ENCODE results near the gene SETBP1. TPM values are rescaled to one million over a fixed set of nuclear protein-coding genes. Genes with fewer than 3 reads are reported as not detected.

SETBP1 gene
- total RNA-seq, 1 donor from 2014 or later = 34.4 TPM

DNA sequence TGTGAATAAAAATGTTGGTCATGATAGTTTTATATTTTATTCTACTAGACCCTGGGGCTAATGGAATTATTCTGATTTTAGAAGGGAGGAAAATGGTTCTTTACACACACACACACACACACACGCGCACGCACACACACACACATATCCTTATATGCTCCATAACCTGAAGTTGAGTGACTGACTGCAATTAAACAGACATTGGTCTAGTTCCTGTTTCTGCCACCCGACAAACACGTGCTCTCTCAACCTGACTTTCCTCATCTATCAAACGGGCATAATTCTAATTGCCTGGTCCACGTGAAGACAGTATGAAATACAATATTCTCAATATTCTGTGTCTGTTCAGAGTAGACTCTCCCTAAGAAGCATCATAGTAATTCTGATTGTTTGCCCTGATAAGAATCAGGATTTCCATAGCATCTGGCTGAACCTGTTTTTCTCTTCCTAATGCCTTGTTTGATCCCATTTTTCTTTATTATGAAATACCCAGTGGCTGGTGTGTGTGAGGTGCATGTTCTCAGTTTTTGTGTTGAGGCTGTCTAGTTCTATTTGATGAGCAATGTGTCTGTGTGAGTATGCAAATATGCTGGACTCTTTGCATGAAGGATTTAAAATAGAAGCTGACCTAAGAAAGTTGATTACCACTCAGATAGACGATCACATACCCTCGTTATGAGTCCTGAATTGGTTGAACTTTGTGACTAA lies 51.0 kb downstream of the SETBP1 start:
- peak; percentile 76 for DNase-seq (ENCODE audit: low spot score)

DNA sequence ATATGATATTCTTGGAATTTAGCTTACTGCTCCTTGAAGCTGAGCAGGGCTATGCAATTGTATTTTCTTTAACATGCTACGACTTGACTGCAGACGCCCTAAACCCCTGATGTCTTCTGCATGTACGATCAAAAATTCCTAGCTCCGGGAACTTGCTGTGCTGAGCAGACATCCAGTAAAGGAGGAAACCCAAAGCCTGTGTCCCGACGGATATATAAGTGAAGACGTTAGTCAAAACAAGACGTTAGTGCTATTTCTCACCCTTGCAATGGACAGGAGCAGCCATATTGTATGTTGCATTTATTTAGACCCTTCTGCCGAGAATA lies 51.5 kb downstream of the SETBP1 start:
- no peak for DNase-seq (ENCODE audit: low spot score)

DNA sequence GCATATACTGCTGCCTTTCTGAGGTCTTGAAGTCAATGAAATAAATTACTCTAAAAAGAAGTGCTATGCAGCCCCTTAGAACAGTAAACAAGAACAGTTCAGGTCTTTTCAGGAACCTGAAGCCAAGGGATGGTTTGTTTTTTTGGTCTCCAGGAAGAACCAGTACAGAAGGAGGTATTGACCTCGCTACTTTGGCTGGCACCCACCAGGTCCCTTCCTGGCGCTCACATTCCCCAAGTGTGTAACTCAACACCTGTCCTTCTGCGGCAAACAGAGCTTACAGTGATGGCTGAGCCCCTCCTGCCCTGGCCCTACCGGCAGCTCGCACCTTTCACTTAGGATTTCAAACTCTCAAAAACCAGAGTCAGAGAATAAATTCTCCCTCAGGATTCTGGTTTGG lies 51.9 kb downstream of the SETBP1 start:
- DNase-seq (ENCODE audit: low spot score) = no peak

DNA sequence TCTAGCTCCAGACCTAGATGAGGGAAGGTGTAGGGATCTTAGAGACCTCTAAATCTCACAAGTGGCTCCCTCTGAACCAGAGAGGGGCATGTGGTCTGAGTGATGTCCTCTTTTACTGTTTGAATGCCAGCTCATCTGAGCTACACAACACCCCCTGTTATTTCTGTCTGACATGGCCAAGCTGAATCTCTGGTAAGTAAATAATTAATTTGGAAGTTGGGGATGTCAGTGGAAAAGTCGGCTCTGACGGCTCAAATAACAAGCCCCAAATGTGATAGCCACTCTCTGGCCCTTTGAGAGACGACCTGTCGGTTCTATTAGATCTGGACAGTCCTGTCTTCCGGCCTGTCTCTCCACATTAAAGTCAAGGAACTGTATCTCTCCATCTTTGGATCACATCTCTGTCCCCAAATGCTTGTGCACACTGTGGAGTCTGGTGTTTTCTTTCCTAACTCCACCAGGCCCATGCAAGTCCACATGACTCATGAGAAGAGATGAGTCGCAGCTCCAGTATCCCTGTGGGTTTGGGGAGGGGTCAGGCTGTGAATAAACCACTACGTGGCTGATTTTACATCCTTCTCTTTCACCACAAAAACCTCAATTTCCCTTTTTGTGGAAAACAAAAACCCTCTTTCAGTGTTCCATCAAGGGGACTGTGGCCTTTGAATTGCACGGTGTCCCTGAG lies 52.5 kb downstream of the SETBP1 start:
- peak; percentile 65 for DNase-seq (ENCODE audit: low spot score)

DNA sequence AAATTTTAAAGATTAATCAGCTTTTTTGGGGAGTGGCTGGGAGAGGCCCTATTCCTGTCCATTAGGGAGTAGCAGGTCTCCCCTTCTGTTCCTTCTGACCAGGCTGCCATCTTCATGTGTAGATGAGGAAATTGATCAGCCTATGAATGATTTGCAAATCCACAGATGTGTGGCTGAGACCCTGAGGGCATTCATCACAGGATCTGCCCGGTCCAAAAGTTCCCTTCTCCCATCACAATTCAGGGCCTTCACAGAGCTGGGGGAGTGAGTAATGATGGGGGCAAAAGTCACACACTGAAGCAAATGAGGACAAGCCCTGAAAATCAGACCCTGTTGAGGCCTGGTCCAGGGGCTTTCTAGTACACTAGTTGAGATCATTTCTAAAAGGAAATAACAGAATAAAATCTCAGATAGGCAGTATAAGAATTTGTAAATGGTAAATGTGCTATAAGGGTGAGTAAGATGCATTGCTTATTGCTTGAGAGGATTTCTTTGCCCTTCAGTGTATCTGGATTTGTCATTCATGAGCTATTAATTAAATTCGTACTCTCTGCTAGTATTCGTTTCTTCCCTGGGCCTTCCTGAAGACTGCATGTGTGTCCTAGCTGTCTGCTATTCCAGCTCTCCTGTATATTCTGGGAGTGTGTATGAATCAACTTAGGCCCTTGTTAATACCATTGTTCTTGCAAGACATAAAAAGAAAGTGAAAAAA lies 53.2 kb downstream of the SETBP1 start:
- DNase-seq (ENCODE audit: low spot score) = no peak

DNA sequence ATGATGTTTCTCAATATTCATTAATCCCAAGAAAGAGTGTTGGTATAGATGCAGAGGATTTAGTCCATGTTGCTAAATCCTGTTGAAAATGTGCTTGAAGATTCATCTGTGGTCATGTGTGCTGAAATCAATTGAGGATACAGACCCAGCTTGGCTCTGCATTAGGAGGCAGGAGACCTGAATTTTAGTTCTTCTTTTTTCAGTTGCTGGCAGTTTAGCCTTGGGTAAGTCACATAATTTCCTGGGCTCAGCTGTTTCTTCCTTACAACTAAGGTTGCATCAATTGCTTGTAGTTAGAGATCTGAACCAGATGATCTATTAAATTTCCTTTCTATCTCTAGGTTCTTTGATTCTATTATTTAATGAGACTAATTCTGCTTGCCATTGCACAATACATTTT lies 54.4 kb downstream of the SETBP1 start:
- DNase-seq (ENCODE audit: low spot score) = no peak

DNA sequence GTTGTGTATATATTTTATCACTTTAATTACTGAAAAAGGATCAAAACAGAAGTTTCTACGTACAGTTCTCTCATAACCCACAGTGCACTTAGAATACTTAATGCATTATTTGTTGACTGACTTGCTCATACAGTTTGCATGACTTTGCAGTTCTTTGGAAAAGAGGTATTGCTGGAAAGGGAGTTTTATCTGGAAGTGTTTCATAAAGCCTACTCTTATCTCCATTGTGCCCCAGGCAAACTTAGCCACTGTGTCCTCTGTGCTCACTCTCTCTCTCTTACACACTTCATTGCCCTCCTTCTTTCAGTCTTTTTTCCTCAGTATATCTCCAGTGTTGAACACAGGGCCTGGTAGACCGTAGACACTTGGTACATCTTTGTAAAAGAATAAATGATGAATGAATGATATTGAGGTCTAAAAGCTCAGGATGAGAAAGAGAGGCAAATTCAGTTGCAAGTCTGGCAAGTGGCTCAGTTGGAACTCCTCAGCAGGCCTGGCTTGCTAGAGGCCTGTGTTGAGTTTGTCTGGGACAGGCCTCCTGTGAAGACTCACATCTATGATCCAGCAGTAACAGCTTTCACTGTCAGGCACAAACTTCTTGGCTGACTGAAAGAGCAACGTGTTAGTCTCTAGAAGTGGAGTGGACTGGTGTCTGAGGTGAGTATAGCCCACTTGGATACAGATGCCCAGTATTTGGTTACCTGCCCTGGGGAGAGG lies 56.1 kb downstream of the SETBP1 start:
- no peak for DNase-seq (ENCODE audit: low spot score)

DNA sequence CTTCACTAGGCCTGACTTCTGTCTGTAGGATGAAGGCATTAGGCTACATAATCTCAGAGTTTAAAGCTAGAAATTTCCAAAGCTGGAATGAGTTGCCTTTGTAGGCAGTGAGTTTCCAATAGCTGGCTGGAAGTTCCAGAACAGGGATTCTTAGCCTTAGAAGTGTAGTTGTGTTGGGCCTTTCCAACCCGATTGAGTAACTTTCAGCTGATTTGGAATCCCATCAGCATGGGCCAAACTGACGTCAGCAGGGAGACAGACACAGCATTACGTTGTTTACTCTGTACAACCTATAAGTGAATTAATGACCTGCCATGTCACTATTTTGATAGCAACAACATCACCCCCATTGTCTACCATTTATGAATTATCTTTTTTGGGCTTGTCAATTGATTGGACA lies 56.9 kb downstream of the SETBP1 start:
- DNase-seq (ENCODE audit: low spot score) = no peak

DNA sequence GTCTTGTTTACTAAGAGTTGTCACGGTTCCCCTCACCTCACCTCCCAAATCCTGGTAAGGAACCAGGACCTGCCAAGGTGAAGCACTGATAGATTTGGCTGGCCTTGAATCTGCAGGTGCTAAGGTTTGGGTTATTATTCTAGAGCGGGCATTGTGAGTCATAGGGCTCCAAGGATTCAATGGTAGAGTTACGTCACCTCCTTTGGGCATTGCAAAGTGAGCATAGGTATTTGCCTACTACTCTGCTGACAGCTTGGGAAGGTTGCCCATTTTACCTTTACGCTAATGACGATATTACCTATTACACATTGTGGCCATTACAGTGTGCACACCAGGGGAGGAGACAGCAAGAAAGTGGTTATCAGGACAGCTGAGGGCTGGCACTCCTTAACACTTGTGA lies 59.3 kb downstream of the SETBP1 start:
- no peak for DNase-seq (ENCODE audit: low spot score)

DNA sequence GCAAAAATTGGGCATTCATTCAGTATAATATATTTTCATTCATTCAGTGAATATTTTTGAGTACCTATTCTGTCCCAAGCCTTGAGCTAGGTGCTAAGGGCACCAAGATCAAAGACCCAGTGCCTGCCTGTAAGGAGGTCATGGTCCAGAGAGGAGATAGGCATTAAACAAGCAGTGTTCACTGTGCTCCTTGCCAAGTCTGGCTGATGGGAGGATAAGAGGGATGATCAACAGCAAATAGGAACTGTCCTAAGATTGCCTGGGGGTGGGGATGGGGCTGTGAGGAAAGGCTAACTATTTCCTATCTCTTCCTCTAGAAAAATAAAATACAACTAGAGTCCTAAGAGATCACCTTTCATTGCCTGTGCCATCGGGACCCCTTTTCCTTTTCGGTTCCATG lies 60.4 kb downstream of the SETBP1 start:
- peak; percentile 59 for DNase-seq (ENCODE audit: low spot score)

DNA sequence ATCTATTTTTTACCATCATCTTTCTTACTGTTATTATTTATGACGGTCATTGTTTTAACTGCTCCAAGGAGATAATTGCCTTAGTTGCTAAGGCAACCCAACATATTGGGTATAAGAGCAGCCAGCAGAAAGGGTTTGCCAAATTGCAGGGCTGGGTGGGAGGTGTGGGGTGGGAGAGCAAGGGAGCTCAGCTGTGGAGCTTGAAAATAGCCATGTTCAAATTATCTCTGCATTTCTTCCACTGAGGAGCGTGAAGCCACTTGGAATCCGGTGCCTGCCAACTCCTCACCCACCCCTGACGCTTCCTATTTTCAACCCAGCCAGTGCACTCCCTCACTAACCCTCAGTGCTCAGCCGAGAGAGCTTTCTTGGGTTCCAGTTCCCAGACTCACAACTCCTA lies 60.8 kb downstream of the SETBP1 start:
- DNase-seq (ENCODE audit: low spot score) = no peak

DNA sequence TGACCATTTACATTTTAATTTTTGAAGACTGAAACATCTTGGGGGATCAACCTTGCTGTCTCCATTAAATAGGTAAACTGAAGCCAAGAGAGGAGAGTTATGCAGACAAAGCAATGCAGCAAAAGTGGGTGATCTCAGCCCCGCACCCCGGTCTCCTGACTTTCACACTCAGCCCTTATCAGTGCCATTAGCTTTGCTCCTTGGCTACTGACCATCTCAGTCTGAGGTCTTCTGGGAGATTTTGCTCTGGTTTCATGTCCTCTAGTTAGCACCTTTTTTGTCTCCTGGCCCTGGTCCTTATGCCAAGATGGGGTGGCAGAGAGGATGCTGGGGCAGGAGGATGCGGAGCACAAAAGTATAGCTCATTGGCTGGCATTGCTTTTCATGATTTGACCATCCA lies 61.4 kb downstream of the SETBP1 start:
- DNase-seq (ENCODE audit: low spot score) = no peak

DNA sequence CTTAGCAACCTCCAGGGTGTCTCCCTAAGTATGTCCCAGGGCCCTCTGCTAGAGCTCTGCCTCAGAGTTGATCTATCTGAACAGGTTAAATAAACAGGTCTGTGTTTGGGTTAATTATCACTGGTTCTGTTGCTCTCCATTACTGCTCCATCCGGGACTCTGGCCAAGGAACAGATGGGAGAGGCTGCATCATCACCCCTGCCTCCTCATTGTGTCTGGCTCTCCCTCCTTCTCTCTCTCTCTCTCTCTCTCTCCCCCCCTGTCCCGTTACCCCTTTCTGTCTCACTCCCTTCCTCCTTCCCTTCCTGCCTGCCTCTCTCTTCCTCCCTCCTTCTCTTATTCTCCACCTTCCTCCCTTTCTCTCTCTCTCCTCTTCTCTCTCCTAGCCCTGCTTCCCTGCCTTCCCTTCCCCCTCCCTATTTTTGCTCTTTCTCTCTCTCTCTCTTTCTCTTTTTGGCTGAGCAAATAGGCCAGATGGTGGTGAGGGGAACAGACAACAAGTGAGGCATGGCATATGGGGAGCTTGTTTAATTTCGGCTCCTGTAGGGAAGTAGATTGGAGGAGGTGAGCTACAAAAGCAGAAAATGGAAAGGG lies 62.1 kb downstream of the SETBP1 start:
- DNase-seq (ENCODE audit: low spot score) = peak; percentile 76

DNA sequence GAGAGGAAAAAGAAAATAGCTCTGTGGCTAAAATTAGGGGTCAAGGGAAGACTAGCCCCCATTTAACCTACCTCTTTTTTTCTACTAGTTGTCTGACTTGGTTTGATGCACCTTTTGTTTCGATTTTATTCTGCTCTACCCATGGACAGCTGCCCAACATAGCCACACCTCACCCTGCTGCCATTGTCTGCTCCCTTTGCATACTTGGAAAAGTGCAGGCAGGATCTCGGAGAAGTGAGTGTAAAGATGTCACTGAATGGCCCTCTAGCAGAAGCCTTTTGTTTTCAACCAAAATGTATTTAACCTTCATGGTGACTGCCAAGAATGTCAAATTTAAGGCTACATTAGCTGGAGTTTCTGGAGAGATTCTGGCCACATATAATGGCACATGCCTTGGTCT lies 62.9 kb downstream of the SETBP1 start:
- DNase-seq (ENCODE audit: low spot score) = no peak

DNA sequence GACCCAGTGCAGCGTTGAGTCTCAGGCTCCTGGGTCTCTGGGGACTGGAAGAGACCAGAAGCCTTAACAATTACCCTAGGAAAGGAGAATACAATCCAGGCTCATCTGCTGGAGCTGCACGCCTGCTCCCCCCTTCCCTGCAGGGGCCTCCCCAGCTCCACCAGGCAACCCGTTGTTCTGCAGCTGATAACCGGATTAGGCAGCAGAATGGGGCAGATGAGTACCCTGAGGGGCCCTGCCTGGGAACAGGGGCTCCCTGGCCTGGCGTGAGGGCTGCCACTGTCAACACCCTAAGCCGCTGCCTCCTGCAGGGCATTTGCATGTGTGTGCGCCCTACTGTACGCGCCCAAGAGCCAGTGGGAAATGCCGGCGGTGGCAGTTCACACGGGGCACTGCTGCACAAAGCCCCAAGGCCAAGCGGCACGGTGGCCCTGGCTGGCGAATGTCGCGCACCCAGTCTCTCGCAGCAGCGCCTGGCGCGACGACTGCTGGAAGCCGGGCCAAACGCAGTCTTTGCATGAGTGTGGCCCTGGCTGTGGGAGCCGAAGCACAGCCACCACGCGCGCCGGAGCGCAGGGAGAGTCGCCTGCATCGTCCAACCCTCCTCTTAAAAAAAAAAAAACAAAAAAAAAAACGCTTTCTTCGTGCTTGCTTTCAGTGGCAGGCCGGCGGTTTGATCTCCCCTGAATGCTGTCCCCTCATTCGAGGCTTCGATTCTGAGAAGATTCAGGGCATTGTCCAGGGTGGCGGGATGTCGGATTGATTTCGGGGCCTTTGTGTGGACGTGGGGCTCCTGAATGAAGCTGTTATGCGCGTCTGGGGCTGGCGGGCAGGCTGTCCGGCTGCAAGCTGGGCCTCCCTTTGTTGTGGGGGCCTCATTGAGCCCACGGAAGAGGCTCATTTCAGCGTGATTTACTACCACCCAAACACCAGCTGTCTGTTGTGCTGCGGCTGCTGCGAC lies 63.8 kb downstream of the SETBP1 start:
- DNase-seq (ENCODE audit: low spot score) = no peak

DNA sequence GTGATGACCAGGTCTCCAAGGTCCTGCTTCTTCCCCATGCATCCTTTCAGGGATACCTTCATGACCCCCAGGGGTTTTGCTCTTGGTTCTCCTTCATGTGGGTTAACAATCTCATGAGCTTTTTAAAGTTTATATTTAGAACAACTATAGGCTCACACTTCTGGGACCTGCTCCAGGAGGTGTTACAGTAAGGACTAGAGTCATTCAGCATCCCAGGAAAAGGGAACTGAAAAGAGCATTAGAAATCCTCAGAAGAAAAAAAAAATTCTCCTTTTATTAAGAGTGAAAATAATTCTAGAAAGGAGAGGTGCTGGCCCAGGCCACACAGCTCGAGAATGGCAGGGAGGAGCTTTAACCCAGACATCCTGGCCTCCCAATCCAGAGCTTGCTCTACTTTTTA lies 66.5 kb downstream of the SETBP1 start:
- peak; percentile 62 for DNase-seq (ENCODE audit: low spot score)

DNA sequence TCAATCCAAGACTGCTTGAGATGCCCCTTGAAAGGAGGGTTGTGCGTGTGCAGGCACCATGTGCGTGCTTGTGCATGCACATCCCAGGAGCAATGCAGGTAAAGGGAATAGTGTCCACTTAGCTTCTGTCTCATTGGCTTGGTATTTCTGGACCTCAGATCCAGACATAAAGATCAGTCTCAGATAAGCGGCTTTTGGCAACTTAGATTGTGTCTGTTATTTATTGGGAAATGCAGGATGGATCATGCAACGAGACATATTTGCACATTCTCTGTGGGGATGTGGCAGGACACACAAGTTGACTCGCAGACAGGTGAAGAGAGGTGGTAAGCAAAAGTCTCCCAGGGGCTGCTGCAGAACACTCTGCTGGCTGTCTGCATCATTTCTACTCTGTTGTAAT lies 67.9 kb downstream of the SETBP1 start:
- no peak for DNase-seq (ENCODE audit: low spot score)

DNA sequence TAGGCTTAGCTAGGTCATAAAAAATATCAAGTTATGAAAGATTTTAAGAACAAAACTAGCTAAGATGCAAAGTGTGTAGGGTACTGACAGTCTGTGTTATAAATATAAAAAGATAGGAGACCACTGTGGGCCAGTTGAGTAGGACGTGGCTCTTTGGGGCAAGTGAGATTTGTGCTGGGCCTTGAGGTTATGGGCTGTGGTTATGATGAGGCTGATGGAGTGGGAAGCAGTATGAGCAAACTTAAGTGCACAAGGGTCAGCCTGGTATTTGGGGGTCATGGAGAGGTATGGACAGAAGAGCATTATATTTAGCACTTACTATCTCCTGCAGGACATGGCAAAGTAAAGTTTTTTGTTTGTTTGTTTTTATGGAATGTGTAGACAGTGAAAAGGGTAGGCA lies 70.1 kb downstream of the SETBP1 start:
- no peak for DNase-seq (ENCODE audit: low spot score)

DNA sequence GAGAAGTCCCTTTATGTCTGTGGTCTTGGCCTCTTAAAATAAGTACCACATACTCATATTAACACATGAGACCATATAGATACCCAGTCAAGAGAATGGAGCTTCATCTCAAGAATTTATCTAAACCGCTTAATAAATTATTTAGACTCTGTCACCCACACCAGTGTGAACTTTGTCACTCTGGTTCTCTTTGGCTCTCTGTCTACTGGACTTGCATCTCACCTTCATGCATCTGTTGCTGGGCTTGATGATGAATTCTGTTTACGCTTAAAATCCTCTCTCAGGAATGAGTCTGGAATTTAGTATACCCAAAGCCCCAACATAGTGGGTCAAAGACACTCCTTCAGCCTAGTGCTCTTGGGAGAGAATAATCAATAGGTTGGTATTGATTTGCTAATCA lies 73.9 kb downstream of the SETBP1 start:
- no peak for DNase-seq (ENCODE audit: low spot score)

DNA sequence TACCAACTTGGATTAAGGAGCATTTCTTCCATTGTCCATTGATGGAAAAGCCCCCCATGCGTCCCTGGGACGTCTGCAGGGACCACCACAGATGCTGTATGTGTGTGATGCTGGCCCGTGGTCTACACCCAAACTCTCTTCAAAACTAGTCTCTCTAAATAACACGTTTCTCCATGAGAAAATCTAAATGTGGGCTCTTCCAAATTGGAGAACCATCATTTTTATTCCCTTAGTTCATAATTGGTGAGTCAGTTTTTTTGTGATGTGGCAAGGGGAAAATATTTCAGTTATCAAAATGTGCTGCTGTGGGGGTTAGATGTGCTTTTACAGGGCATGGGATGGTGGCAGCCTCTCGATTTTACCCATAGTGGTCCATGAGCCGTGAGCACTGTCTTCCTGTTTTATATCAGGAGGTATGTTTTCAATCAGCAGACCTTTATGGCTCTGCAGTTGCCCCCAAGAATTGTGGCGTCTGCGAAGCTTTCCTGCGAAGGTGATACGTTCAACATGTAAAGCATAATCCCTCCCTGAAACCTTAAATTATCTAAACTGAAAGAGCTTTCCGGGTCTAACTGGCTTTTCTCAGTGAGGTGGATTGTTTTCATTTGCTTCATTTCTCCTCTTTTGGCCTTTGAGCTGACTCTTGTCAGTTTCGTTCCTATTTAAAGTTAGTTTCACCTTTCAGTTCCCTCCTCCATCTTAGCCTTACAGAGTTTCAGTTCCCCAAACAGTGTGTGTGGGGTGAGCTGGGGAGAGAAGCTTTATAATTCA lies 78.4 kb downstream of the SETBP1 start:
- DNase-seq (ENCODE audit: low spot score) = no peak
